Neural crest cell (in vitro differentiated cells): ENCODE data around the gene C5orf52. TPM values are rescaled to one million over a fixed set of nuclear protein-coding genes. Genes with fewer than 3 reads are reported as not detected.

Source experiments
- DNase-seq: peaks from one replicate; pipeline ENCODE4 v3.0.0; 2021; ENCODE audit warnings: low read depth, mixed read lengths, low spot score
- H3K27ac Mint-ChIP-seq: one replicate; pipeline ENCODE4 v1.8.0; 2021; ENCODE audit warnings: mild to moderate bottlenecking, mixed read lengths; ENCODE audit not compliant: unreplicated experiment
- H3K27me3 Mint-ChIP-seq: 2 replicates; pipeline ENCODE4 v1.8.0; 2021; ENCODE audit warnings: low read depth, mild to moderate bottlenecking, mixed read lengths
- H3K36me3 Mint-ChIP-seq: 2 replicates; pipeline ENCODE4 v1.8.0; 2021; ENCODE audit warnings: low read depth, mild to moderate bottlenecking, mixed read lengths
- H3K4me1 Mint-ChIP-seq: 2 replicates; pipeline ENCODE4 v1.8.0; 2021; ENCODE audit warnings: mixed read lengths
- H3K4me3 Mint-ChIP-seq: one replicate; pipeline ENCODE4 v1.8.0; 2021; ENCODE audit warnings: mild to moderate bottlenecking, mixed read lengths
- H3K9me3 Mint-ChIP-seq: 2 replicates; pipeline ENCODE4 v1.8.0; 2021; ENCODE audit warnings: mixed read lengths
- CTCF ChIP-seq: fragments of 200-600 bp; sonication (generic); conservative IDR thresholded peaks from 2 replicates; pipeline ENCODE4 v1.5.0; 2021; ENCODE audit warnings: antibody characterized with exemption, mild to moderate bottlenecking
- long read RNA-seq: library from polyadenylated mRNA; unstranded; transcript quantifications from one replicate; pipeline ENCODE4 v2.0.0, GENCODE V29; 2020
- total RNA-seq: library from RNA; stranded (reverse); gene quantifications from 2 replicates; pipeline ENCODE4 v1.2.1, GENCODE V29; 2021

The C5orf52 gene
- not detected in 2 replicates for total RNA-seq
- long read RNA-seq, result 0 reads

GRCh38 chr5:157670662-157671591, at the start of gene C5orf52:
TSS of gene C5orf52 (plus strand) at chr5:157671533. CDS start at chr5:157671615, 82 bp downstream.
- TF ChIP-seq CTCF, result no peak
- peaks cover 47% of the 10 kb centered on the region for H3K27me3 Mint-ChIP-seq
- DNase-seq, result peak; percentile 20
- H3K27ac Mint-ChIP-seq, result peak within 1 kb of the TSS; percentile 19
- peaks cover 5% of the 10 kb centered on the region for H3K36me3 Mint-ChIP-seq
- peaks cover 7% of the 10 kb centered on the region for H3K9me3 Mint-ChIP-seq
- H3K4me1 Mint-ChIP-seq, result peaks cover 13% of the 10 kb centered on the region
- H3K4me3 Mint-ChIP-seq, result peak within 1 kb of the TSS; percentile 90

GRCh38 chr5:157624144-157624543, 47.2 kb upstream of the C5orf52 start:
- no peaks in the 10 kb centered on the region for H3K4me1 Mint-ChIP-seq
- H3K36me3 Mint-ChIP-seq, result no peaks in the 10 kb centered on the region
- H3K27me3 Mint-ChIP-seq, result no peaks in the 10 kb centered on the region
- no peak overlapping the region for H3K4me3 Mint-ChIP-seq
- TF ChIP-seq CTCF, result no peak
- no peak overlapping the region for H3K27ac Mint-ChIP-seq
- peaks cover 7% of the 10 kb centered on the region for H3K9me3 Mint-ChIP-seq
- no peak for DNase-seq

GRCh38 chr5:157626831-157627230, 44.5 kb upstream of the C5orf52 start:
- Mint-ChIP-seq H3K36me3 (no peaks in the 10 kb centered on the region), H3K4me3 (no peak overlapping the region), H3K27ac (no peak overlapping the region), H3K9me3 (peaks cover 3% of the 10 kb centered on the region), H3K4me1 (no peaks in the 10 kb centered on the region), H3K27me3 (no peaks in the 10 kb centered on the region)
- no peak for TF ChIP-seq CTCF
- DNase-seq, result no peak

GRCh38 chr5:157630341-157630740, 41.0 kb upstream of the C5orf52 start:
- Mint-ChIP-seq H3K4me1 (no peaks in the 10 kb centered on the region), H3K9me3 (no peaks in the 10 kb centered on the region), H3K36me3 (no peaks in the 10 kb centered on the region), H3K4me3 (no peak overlapping the region), H3K27me3 (no peaks in the 10 kb centered on the region), H3K27ac (no peak overlapping the region)
- no peak for DNase-seq
- TF ChIP-seq CTCF, result no peak

GRCh38 chr5:157640406-157641066, 30.8 kb upstream of the C5orf52 start:
- Mint-ChIP-seq H3K36me3 (no peaks in the 10 kb centered on the region), H3K27me3 (no peaks in the 10 kb centered on the region)
- TF ChIP-seq CTCF, result no peak

More at GRCh38 chr5:157640406-157641066, 30.8 kb upstream of the C5orf52 start:
- DNase-seq, result no peak
- no peak overlapping the region for H3K27ac Mint-ChIP-seq
- no peaks in the 10 kb centered on the region for H3K9me3 Mint-ChIP-seq
- H3K4me1 Mint-ChIP-seq, result no peaks in the 10 kb centered on the region
- H3K4me3 Mint-ChIP-seq, result no peak overlapping the region
